Activated CD8-positive, alpha-beta memory T cell treated with anti-CD3 and anti-CD28 coated beads for 4 hours (primary cell): ENCODE results near the gene GPM6B.

Source experiments
- DNase-seq, 2 donors: peaks; one replicate each; pipeline ENCODE4 v3.0.0-alpha.2; 2020; ENCODE audit warnings: low read depth in 2 of 2

Gene GPM6B

GRCh38 chrX:13768939-13769338, 48.0 kb downstream of the GPM6B start:
- no peak for DNase-seq

- DNase-seq, result no peak
Measured at GRCh38 chrX:13764765-13765164, 52.1 kb downstream of the GPM6B start.

GRCh38 chrX:13764281-13764680, 52.6 kb downstream of the GPM6B start:
- no peak for DNase-seq

GRCh38 chrX:13763489-13763888, 53.4 kb downstream of the GPM6B start:
- no peak for DNase-seq

- DNase-seq, result no peak
Measured at GRCh38 chrX:13761606-13762414, 55.1 kb downstream of the GPM6B start.

- no peak for DNase-seq
Measured at GRCh38 chrX:13760426-13760825, 56.5 kb downstream of the GPM6B start.

GRCh38 chrX:13759152-13759718, 57.7 kb downstream of the GPM6B start:
- no peak for DNase-seq

- DNase-seq, result no peak
Measured at GRCh38 chrX:13756381-13756780, 60.5 kb downstream of the GPM6B start.

GRCh38 chrX:13755254-13755653, 61.6 kb downstream of the GPM6B start:
- no peak for DNase-seq

- no peak for DNase-seq
Measured at GRCh38 chrX:13754765-13755164, 62.1 kb downstream of the GPM6B start.

GRCh38 chrX:13752646-13753045, 64.2 kb downstream of the GPM6B start:
- DNase-seq, result no peak

GRCh38 chrX:13752141-13752540, 64.8 kb downstream of the GPM6B start:
- DNase-seq, result no peak

GRCh38 chrX:13750812-13751211, 66.1 kb downstream of the GPM6B start:
- no peak for DNase-seq

- no peak for DNase-seq
Measured at GRCh38 chrX:13750204-13750603, 66.7 kb downstream of the GPM6B start.

- no peak for DNase-seq
Measured at GRCh38 chrX:13748486-13748885, 68.4 kb downstream of the GPM6B start.

- no peak for DNase-seq
Measured at GRCh38 chrX:13747836-13748235, 69.1 kb downstream of the GPM6B start.

GRCh38 chrX:13742397-13743176, 74.3 kb downstream of the GPM6B start:
- DNase-seq, result no peak

GRCh38 chrX:13741695-13742094, 75.2 kb downstream of the GPM6B start:
- DNase-seq, result no peak

GRCh38 chrX:13734278-13735172, 82.4 kb downstream of the GPM6B start, which contains the start of the genes OFD1 and TRAPPC2:
TSS of gene OFD1 (plus strand) at chrX:13734748. CDS start at chrX:13735072, 324 bp downstream.
TSS of gene TRAPPC2 (minus strand) at chrX:13734620. CDS start at chrX:13719963, 14,657 bp downstream.
- peak; percentile 81 to 82 for DNase-seq

GRCh38 chrX:13733506-13733905, 83.4 kb downstream of the GPM6B start:
- DNase-seq, result no peak

GRCh38 chrX:13732246-13733067, 84.4 kb downstream of the GPM6B start:
- no peak for DNase-seq
